GF-D8 (cell line): ENCODE data around the gene GSTM4.

ENCODE experiments used
- DNase-seq: peaks from one replicate; lab custom pipeline; 2025; lab: John Stamatoyannopoulos, UW

GSTM4 gene

DNA sequence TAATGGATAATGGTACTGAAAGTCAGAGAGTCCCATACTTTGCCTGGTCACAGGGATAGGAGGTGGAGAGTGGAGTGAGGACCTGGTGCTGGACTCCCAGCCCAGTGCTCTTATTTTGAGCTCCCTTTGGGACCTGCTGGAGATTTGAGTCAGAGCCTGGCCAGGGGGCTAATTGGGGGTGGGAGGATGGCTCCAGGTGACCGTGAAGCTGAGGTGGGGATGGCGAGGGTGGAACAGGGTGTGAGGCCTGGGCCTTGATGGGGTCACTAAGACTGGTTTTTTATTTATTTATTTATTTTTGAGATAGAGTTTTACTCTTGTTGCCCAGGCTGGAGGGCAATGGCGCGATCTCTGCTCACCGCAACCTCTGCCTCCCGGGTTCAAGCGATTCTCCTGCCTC, 18.5 kb upstream of the GSTM4 start:
- DNase-seq = no peak

DNA sequence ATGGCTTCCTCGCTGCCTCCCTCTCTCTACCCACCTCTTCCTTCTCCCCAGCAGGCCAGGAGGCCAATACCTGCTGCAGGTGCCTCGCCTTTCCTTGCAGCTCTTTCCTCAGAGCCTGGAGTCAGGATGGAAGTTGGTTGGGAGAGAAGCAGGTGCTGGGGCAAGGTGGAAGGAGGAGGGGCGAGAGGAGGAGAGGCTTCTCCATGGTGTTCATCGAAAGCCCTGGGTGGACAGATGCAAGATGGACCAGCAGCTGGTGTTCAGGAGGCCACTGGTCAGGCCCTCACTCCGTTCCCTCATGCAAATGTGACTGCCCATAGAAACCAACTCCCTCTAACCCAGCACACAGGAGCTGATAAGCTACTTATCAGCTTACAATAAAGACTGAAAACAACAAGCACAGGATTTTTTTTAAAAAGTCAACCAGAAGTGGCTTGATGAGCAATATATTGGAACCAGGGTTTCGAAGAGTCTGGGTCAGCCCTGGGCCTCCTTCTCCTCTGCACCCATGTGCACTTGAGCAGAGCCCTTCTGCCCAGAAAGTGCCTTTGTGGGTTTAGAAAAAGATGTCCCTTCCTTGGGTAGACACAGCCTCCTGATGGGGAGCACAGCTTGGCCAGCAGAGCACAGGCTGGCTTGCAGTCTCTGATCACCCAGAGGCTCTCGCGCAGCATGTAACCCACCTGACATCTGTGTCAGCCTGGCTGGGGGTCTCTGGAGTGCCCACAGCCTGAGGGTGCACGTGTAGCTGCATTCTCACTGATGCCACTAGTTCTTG, 16.6 kb upstream of the GSTM4 start:
- DNase-seq = no peak

- no peak for DNase-seq
Observed at GRCh38 chr1:109639841-109640184, 16.1 kb upstream of the GSTM4 start.

- peak; percentile 70 for DNase-seq
Observed at GRCh38 chr1:109640285-109640865, 15.5 kb upstream of the GSTM4 start.

DNA sequence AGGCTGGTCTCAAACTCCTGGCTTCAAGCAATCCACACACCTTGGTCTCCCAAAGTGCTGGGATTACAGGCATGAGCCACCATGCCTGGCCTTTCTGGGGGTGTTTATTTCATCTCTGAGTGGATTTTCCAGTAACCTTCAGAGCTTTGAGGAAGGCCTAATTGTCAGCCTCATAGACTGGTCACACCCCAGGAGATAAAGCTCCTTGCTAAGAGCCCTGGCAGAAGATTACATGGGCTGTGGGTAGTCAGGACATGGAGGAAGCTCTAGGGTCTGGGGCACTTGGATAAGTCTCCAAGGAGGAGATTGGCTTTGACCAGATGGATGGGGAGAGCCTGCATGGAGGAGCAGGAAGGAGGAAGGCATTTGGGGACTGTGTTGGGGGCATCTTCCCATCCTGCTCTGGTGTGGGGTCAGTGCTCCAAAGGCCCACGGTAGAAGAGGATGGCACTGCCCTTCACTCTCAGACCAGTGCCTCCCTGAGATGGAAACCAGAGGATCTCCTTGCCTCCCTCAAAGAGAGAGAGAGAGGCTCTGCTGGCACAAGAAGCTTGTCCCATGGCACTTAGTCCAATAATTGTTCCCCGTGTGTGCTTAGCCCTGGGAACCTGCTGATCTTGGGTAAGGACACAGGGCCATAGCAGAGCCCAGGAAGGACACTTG, 14.7 kb upstream of the GSTM4 start:
- DNase-seq = no peak

DNA sequence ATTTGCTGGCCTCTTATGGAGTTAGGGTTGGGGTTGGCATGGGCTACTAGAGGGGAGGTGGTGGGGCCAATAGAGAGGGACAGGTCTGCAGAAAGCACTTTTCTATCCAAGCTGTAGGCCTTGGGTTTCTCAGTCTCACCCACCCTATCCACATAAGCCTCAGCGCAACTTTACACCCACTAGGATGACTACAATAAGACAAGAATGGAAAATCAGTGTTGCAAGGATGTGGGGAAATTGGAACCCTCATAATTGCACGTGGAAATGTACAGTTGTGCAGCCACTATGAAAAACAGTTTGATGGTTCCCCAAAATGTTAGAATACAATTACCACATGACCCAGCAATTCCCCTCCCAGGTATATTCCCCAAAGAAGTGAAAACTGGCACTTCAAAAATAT, 14.0 kb upstream of the GSTM4 start:
- DNase-seq = no peak

GRCh38 chr1:109642626-109643025, 13.3 kb upstream of the GSTM4 start:
- DNase-seq = no peak

DNA sequence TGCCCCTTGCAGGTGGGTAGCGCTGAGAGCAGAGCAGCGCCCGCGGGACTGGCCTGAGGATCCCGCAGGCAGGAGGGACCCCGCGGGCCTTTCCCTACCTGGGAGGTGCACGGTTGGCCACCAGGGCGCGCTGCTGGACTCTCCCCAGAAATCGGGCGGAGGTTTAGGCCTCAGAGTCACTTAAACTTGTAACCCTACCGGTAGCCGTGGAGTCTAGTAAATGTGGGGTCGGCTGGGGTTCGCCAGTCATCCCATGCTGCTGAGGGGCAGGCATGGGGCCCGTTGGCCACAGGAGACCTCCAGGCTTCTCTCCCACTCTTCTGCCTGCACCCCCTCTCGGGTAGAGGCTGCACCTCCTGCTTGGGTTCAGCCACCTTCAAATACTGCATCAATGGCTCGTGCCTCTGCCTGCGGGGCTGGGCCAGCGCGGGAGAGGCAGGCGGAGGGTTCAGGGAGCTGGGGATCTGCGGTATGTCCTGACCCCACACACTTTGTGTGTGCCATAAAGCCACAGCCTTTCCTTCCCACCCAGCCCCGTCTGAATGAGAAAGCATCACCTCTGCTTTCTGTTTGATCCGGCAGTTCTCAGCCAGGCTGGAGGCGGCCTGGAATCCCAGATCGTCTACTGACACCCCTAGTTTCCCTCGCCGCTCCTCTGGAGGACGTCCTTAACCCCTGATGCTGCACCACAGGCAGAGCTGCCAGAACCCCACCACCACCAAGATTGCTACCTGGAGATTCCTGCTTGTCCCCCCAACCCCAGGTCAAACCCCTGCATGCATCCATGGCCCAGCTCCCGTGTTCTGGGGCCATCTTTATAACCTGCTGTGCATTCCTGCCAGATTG, 12.3 kb upstream of the GSTM4 start:
- peak; percentile 48 for DNase-seq

DNA sequence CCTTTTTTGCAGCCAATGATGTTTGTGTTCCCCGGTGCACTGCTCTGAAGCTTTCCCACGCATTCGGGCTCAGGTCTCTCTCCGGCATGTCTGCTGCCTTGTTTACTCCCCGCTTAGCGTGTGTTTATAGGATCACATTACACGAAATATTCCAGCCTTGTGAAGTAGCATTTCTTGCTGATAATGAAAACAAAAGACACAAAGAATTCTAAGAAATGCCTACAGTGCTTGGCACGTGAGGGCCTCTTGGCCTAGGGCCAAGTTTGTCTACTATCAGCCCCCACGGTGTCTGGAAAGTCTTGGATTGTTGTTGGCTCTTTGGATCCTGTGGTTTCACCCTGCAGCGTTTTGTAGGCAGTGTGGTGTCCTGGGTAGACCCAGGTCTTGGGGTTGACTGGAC, 11.2 kb upstream of the GSTM4 start:
- no peak for DNase-seq

GRCh38 chr1:109649491-109649914, 6.4 kb upstream of the GSTM4 start:
- no peak for DNase-seq

DNA sequence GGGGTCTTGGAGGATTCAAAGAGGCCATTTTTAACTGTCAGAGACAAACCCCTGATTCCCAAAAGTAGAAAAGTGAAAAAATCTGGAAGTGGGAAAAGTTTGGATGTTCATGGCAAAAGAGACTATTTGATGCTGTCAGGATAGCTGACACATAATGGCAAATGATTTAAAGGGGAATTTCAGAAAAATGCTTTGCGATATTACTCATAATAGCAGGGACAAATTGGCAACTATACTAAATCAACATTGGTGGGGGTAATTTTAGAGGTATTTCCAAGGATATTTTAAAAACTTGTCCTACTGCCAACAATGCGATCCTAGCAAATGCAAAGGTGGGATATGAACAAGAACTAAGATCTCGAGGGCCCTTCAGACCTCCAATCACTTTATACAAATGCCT, 5.3 kb upstream of the GSTM4 start:
- DNase-seq = no peak

GRCh38 chr1:109652402-109652801, 3.5 kb upstream of the GSTM4 start:
- no peak for DNase-seq

DNA sequence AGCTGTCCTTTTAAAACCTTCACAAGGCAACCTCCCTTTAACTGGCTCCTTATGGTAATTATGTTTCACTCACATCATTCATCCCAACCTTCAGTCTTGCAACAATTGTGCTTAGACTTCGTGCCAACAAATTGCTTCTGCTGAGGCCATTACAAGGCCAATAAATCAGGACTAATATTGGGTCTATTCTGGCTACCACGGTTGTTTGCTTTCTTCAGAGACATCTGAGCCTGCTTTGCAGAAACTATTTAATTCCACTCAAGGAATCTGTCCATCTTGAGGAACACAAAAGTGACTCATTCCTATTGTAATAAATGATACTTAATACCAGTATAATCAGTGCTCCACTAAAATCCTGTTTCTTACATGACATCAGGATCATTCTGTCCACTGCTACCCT, 2.6 kb upstream of the GSTM4 start:
- no peak for DNase-seq

DNA sequence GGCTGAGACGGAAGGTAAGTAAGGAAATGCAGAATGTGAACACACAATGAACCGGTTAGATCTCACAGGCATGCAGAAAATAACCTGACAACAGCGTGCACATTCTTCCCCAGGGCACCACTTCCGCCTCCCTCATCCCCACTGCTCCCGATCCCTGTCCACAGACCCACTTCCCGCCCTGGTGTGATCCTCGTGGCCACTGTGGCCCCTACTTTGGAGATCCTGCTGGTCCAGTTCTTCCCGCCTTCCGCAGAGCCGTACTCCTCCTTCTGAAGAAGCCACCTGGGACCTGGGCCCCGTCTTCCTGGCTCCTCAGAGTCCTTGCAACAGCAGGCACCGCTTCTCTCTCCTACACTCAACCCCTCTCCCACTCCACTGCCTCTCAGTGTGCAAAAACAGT, 1.4 kb upstream of the GSTM4 start:
- DNase-seq = no peak

GRCh38 chr1:109657395-109657794, 1.5 kb downstream of the GSTM4 start:
- no peak for DNase-seq

DNA sequence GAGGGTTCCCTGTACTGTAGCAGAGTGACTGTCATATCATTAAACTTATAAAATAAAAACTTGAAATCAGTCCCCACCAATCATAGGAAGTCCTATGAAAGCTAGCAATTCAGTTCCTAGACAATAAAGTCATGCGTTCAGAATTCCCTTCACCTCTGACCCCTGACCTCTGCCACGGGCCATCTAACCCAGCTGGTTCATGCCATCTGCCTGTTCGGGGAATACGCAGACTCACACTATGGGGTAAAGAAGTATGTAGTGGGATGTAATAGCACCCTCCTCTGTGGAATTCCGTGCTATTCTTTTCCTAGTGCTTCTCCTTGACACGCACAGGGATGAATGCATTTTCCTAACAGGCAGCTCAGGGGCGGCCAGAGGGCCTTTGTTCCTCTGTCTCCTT, 2.1 kb downstream of the GSTM4 start:
- DNase-seq = no peak

DNA sequence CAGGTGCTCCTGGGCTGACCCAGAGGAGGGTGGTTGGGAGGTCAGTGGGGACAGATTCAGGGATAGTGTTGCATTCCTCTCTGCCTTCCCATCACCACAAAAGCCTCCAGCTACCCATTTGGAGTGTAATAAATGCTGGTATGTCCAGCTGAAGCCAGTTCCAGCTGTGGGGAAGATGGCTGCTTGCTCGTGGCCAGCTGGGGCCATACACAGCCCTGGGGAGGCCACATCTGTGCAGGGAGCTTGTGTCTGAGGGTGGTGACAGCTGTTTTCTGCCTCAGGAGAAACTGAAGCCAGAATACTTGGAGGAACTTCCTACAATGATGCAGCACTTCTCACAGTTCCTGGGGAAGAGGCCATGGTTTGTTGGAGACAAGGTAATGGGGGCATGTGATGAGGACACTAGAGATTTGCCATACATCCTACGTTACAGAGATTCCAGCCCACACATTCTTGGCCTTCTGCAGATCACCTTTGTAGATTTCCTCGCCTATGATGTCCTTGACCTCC, 2.7 kb downstream of the GSTM4 start:
- DNase-seq = peak; percentile 22

DNA sequence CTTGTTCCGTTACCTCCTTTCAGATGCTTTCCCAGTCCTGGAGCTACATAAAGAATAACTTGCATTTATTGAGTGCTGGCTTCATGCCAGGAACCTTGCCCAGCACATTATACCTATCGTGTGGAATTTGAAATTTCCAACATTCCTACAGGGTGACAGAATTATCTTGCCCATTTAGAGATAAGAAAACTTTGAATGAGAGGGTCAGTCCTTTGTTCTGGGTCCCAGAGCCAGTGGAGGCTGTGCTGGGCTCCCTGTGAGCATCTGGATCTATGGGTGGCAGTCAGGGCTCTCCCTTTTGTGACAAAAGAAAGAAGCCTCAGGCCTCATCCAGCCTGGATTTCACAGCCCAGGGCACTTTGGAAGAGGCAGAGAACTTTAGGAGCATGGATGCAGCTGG, 3.2 kb downstream of the GSTM4 start:
- DNase-seq = no peak

DNA sequence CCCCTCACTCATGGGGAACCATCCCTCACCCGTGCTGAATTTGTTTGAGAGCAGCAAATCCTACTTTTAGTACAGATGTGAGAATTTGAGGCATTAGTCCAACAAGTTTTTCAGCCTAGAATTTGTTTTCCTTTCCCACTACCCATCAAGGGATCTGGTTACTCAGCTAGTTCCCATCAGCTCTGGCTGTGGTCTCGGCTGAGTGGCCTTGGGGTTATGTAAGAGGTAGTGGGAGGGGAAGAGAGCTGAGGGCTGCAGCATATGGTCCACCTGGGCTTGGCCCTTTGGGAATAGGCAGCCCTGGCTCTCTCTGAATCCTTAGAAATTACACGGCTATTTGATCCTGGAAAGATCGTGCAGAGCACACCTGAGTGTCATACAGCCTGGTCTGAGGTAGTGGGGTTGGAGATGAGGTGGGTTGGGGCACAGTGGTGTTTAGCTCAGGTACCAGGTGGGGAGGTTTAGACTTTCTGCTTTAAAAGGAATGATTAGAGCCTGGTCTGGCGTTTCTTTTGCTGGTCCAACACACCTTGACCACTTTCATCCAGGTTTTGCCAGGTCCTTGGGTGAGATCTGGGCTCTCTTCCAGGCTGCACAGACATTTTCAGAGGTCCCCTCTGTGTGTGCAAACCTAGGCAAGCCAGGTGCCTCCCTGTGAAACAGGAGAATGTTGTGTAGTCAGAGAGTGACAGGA, 4.2 kb downstream of the GSTM4 start:
- peak; percentile 54 for DNase-seq

DNA sequence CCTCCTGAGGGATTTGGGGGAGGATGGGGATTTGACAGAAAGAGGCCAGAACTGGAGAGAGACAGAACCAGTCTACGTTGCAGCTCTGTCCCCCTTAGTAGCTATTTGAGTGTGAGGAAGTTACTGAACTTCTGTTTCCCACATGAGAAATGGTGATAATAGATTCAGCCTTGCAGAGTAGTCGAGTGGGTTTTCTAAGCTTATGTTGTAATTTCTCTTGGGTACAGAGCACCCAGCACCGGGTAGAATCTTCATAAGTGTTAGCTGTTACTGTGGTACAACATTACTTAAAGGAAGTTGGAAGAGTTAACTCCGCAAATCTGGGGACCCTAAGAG, 4.8 kb downstream of the GSTM4 start:
- peak; percentile 72 for DNase-seq

DNA sequence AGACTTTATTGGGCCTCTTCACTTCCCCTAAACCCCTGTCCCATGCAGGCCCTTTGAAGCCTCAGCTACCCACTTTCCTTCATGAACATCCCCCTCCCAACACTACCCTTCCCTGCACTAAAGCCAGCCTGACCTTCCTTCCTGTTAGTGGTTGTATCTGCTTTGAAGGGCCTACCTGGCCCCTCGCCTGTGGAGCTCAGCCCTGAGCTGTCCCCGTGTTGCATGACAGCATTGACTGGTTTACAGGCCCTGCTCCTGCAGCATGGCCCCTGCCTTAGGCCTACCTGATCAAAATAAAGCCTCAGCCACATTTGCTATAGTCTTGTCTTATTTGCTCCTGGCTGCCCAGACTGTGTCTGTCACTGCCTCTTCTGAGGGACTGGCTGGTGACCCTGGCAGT, 5.5 kb downstream of the GSTM4 start:
- no peak for DNase-seq

GRCh38 chr1:109664671-109665070, 8.8 kb downstream of the GSTM4 start:
- DNase-seq = no peak
